A549 (cell line): ENCODE measurements around the gene DEPDC5.

Experiments used
- CBX8 ChIP-seq: fragments of 200-600 bp; sonication (generic); IDR thresholded peaks from 2 replicates; pipeline ENCODE4 v1.6.1; 2016
- HOXB5 ChIP-seq: fragments of 250-450 bp; sonication (Bioruptor Pico); IDR thresholded peaks from 2 replicates; pipeline ENCODE4 v1.5.0; 2020; ENCODE audit warnings: mild to moderate bottlenecking, moderate library complexity
- TF ChIP-seq, protein P1 (sequence below): fragments of 200-600 bp; sonication (generic); IDR thresholded peaks from 2 replicates; pipeline ENCODE4 v1.6.1; 2016; ENCODE audit warnings: antibody characterized with exemption, mild to moderate bottlenecking, moderate library complexity
- TF ChIP-seq, protein P2 (sequence below): fragments of >200 bp; sonication (Bioruptor Twin); formaldehyde crosslinking; IDR thresholded peaks from 3 replicates; pipeline ENCODE4 v1.5.1; 2016

DNA sequence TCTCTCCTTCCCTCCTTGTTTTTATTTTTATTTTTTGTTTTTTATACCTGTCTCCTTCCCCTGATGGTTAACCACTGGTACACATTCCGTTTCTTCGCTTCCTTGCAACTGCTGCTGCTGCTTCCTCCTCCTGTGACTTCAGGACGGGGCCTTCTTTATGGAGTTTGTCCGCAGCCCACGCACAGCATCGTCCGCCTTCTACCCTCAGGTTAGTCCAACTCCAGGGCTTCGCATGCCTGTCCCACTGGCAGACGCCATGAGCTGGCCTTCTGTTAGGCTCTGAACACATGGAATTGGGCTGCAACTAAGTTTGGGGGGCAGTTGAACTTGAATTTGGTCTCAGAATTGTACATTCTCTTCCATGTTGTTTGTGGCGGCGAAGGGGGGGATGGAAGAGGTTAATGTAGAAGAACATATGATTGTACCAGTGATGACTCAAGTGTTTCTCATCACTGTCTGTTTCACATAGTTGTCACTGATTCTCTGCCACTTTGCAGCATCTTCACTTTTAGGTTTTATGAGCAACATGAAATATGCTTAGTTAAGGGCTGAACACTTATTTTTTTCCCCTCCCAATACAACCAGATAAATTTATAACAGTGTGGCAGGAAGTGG lies 107.5 kb downstream of the DEPDC5 start:
- TF ChIP-seq, protein P1, sequence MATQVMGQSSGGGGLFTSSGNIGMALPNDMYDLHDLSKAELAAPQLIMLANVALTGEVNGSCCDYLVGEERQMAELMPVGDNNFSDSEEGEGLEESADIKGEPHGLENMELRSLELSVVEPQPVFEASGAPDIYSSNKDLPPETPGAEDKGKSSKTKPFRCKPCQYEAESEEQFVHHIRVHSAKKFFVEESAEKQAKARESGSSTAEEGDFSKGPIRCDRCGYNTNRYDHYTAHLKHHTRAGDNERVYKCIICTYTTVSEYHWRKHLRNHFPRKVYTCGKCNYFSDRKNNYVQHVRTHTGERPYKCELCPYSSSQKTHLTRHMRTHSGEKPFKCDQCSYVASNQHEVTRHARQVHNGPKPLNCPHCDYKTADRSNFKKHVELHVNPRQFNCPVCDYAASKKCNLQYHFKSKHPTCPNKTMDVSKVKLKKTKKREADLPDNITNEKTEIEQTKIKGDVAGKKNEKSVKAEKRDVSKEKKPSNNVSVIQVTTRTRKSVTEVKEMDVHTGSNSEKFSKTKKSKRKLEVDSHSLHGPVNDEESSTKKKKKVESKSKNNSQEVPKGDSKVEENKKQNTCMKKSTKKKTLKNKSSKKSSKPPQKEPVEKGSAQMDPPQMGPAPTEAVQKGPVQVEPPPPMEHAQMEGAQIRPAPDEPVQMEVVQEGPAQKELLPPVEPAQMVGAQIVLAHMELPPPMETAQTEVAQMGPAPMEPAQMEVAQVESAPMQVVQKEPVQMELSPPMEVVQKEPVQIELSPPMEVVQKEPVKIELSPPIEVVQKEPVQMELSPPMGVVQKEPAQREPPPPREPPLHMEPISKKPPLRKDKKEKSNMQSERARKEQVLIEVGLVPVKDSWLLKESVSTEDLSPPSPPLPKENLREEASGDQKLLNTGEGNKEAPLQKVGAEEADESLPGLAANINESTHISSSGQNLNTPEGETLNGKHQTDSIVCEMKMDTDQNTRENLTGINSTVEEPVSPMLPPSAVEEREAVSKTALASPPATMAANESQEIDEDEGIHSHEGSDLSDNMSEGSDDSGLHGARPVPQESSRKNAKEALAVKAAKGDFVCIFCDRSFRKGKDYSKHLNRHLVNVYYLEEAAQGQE, result no peak
- TF ChIP-seq CBX8, result no peak
- TF ChIP-seq, protein P2, sequence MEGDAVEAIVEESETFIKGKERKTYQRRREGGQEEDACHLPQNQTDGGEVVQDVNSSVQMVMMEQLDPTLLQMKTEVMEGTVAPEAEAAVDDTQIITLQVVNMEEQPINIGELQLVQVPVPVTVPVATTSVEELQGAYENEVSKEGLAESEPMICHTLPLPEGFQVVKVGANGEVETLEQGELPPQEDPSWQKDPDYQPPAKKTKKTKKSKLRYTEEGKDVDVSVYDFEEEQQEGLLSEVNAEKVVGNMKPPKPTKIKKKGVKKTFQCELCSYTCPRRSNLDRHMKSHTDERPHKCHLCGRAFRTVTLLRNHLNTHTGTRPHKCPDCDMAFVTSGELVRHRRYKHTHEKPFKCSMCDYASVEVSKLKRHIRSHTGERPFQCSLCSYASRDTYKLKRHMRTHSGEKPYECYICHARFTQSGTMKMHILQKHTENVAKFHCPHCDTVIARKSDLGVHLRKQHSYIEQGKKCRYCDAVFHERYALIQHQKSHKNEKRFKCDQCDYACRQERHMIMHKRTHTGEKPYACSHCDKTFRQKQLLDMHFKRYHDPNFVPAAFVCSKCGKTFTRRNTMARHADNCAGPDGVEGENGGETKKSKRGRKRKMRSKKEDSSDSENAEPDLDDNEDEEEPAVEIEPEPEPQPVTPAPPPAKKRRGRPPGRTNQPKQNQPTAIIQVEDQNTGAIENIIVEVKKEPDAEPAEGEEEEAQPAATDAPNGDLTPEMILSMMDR, result no peak
- no peak for TF ChIP-seq HOXB5 (CRISPR knock-in tag)
